ENCODE measurements around the gene MFSD1.
"Not testable (repeated sequence)": the region's sequence is repeated elsewhere in the genome, so short reads cannot be mapped to it uniquely, and the experiment has no call there.

The MFSD1 gene

DNA sequence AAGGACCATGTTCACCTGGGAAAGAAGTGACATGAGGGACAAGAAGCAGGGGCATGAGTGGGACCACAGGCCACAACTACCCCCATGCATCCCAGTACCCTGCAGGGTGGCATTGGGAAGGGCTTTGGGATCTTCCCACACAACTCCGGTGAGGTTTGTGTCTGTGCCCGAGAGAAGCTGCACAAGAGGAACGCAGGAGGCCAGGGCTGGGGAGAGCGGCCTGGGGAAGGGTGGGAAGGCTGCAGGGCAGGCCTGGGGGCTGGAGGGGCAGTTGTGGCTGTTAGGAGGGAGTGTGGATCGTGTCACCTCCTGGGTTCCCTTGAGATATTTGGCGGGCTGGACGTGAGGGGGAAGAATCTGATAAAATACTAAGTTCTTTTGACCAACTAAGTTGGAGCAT, 25.3 kb upstream of the MFSD1 start:
- DNase-seq (ENCODE audit: low read depth in 2 of 2), result no peak

DNA sequence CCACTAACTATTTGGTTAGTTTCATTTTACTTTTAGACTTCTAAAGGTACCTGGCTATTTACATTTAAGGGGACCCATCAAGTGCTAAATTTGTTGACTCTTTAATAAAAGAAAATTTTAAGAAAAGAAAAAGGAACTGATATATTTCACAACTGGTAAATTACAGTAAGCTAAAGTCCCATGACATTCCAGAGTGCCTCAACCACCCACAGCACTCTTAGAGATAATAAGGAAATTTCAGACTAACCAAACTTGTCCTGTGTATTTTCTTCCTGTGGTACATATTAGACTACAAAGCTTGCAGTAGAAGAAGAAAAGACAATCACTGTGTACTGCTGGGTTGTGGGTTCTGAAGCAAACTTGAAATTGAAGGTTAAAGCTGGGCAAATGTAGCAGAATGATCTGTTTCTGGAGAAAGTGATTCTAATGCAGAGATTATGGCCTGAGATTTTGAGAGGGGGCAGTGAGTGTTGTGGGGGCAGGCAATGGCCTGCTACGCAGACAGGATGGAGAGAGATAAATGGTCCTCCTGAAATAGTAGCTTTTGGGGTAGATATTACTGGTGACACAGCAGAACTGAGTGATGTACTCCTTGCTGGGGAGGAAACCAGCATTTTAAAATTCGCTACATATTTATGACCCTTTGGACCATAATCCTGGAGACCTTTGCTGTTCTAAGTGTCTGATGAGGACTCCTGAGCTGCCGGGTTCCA, 24.5 kb upstream of the MFSD1 start:
- DNase-seq (ENCODE audit: low read depth in 2 of 2), result no peak

DNA sequence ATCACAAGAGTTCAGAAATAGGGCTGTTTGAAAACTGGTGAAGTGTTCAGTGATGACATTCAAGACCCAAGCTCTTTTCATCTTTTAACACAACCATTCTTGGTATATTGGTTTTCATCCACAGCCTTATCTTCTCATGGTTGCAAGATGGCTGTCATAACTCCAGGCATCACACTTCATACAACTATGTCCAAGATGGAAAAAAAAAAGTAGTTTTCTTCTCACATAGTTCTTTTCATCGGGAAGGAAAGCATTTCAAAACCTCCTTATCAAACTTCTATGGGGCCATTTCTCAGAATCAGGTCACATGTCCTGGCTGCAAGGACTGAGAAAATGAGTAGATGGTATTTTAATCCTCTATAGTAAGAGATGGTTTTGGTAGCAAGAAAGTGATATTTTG, 21.1 kb upstream of the MFSD1 start:
- DNase-seq (ENCODE audit: low read depth in 2 of 2), result no peak

DNA sequence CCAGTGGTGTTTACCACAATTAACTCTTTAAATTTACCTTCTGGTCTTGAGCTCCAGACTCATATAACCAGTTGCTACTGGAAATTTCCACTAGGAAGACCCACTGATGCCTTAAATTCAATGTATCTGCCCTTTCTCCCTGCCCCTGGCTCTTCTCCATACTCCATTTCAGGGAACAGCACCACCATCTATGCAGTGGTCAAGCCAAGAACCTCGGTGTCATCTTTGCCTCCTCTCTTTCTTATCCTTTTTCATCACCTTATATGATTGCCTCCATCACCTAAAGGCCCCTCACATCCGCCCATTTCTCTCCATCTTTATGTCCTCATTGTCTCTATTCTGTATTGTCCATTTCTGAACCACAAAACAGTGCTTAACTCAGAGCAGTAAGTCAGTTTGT, 20.7 kb upstream of the MFSD1 start:
- DNase-seq (ENCODE audit: low read depth in 2 of 2), result no peak

DNA sequence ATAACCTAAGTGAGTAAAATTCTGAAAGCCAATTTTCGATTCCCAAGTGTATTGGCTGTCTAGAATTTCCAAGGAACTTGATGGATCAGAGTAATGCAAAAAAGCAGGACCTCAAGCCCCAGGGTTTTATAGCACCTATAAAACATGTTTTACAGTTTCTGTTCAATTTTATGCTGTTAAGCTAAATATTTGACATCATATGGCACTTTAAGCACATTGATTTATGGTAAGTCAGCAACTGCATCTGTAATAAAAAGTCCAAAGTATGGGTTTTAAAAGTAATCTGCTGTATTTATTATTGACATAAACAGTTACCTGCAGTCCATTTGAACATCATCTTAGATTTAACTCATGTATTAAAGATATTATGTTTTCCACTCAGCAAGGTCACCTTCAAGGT, 20.0 kb upstream of the MFSD1 start:
- DNase-seq (ENCODE audit: low read depth in 2 of 2), result no peak

DNA sequence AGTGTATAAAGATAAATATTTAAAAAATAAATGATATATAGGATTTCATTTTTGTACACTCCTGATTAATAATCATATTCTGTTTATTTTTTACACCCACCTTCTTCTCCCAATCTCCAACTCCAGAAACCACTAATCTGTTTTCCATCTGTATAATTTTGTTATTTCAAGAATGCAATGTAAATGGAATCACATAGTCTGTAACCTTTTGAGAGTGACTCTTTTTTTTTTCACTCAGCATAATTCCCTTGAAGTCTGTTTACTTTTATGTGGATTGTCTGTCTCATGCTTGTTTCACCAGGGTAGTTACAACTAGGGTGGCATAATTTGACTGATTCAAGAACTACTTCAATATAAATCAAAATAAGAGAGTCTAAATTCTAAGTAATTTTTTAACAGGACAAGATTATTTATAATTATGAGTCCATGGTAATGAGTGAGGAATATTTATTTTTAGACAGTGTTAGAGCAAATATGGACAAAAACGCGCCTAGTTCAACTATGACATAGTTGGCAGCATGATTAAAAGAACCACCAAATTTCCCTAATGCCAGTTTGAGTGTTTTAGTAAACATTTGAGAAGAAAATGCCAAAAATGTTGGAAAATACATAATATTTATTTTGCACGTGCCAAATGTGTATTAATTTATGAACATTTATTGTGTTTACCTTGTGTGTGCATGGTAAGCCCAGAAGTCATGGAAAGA, 19.4 kb upstream of the MFSD1 start:
- DNase-seq (ENCODE audit: low read depth in 2 of 2), result no peak

DNA sequence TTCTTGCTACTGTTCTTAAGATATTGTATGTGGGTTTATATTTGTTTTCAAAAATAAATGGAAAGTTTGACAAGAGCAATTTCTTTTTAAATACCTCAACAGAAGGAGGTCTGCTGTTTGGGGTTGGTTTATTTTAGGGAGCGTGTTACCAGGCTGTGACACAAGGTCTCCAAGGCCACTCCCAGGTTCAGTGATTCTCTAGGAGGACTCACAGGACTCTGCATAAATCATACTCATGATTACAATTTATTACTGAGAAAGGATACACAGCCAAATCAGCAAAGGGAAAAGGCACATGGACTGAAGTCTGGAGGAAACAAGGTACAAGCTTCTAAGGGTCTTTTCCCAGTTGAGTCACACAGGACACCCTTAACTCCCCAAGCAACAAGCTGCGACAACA, 18.8 kb upstream of the MFSD1 start:
- DNase-seq (ENCODE audit: low read depth in 2 of 2), result no peak

DNA sequence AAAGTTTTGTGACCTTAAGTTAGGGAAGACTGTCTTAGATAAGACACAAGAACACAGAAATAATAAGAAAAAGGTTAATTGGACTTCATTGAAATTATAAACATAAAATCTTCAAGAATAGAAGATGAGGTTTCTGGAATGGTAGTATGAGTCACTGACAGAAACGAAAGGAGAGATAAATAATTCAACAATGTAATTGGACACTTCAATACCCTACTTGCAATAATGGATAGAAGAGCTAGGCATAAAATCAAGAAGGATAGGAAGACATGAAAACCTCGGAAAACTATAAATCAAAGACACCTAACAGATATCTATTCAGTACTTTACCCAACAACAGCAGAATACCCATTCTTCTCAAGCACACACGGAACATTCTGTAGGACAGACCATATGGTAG, 15.9 kb upstream of the MFSD1 start:
- no peak for DNase-seq (ENCODE audit: low read depth in 2 of 2)

DNA sequence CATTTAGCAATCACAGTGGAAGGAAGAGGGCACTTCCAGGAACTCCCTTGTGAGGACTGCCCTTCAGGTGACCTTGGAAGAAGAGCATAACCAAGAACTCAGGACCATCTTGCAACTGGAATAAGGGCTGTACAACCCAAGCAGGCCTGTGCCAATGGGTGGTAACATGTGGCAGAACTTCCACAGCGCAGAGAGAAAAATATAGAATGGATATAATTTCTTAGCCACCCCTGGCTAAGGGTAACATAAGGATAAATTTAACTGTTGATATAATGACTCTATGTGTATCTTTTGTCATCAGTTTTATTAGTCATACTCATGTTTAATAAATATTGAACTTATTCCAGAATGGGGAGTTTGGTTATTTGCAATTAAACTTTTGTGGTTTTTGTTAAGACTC, 13.4 kb upstream of the MFSD1 start:
- DNase-seq (ENCODE audit: low read depth in 2 of 2), result no peak

DNA sequence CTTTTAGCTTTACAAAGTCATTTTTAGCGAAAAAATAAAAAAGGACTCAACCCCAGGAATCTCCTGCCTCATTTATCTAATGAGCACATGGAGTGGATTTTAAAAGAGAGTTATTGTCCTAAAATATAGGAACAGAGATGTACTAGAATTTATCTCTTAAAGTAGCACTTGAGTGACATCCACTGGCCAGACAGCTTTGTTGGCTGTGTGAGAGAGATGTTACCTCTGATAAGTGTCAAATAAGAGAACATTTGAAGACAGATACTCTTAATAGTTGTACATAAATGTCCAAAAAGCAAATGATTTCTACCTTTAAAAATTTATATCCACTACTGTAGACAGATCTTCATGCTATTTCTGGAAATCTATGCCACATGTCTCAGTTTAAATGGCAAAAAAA, 12.3 kb upstream of the MFSD1 start:
- DNase-seq (ENCODE audit: low read depth in 2 of 2), result no peak

DNA sequence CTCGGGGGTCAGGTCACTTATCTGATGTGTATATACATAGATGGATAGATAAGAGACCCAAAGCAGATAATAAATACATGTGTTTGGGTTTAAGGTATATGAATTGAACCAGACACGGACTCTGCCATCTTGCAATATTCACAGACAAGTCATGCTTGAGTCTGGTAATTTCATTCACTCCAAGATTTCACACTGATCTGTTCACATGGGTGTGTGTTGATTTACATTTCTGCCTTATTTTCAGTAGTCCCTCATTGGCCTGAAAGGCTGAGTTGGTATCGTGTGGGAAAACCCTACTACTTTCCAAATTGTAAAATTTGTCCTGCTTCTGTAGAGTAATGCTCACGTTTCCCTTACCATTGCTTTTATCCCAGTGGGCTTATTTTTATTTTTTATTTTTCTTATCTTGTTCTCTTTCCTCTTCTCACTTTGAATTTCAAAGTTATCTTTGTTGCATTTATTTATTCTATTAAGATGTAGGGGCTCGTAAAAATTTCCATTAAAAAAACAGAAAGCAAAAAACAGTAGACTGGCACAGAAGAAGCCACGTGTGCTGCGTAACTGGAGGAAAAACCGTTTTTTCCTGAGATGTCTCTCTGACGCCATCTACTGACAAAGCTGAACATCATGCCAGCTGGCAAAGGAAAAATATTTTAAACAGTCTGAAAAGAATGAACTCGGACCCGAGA, 10.8 kb upstream of the MFSD1 start:
- peak in 1 of 2 donors; percentile 8 for DNase-seq (ENCODE audit: low read depth in 2 of 2)

DNA sequence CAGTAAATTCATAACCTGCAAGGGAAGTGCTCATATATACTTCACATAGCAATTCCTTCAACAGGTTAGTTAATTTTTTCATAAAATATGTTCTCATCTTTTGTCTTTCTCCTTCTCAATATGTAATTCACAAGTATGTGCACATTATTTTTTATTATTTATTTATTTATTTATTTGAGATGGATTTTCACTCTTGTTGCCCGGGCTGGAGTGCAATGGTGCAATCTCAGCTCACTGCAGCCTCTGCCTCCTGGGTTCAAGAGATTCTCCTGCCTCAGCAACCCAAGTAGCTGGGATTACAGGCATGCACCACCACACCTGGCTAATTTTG, 10.3 kb upstream of the MFSD1 start:
- not testable (repeated sequence) for DNase-seq (ENCODE audit: low read depth in 2 of 2)

DNA sequence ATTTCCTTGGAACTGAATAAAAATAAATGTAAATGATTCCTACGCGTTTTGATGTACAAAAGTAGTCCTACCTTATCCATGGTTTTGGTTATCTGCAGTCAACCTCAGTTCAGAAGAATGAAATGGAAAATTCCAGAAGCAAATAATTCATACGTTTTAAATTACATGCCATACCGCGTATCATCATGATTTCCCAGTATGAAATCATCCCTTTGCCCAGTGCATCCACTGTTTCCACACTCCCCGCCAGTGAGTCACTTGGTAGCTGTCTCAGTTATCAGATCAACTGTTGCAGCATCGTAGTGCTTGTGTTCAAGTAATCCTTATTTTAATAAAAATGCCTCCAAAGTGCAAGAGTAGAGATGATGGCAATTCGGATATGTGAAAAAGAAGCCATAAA, 9.1 kb upstream of the MFSD1 start:
- no peak for DNase-seq (ENCODE audit: low read depth in 2 of 2)

DNA sequence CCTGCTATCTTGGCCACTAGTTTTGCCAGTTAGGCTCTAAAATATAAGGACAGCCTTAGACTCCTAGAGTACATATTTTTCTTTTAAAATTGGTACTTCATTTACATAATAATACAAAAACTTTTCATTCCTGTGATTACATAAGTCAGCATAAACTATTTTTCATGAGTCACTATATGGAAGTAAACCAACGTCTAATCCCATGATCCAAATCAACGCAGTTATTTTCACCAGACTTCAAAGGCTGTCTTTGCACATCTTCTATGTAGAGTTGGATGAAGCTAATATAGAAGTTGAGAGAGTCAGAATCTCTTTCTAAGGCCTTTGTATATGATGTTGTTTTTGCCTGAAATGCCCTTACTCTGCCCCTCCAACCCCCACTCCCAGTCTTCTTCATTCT, 7.6 kb upstream of the MFSD1 start:
- DNase-seq (ENCODE audit: low read depth in 2 of 2), result no peak

DNA sequence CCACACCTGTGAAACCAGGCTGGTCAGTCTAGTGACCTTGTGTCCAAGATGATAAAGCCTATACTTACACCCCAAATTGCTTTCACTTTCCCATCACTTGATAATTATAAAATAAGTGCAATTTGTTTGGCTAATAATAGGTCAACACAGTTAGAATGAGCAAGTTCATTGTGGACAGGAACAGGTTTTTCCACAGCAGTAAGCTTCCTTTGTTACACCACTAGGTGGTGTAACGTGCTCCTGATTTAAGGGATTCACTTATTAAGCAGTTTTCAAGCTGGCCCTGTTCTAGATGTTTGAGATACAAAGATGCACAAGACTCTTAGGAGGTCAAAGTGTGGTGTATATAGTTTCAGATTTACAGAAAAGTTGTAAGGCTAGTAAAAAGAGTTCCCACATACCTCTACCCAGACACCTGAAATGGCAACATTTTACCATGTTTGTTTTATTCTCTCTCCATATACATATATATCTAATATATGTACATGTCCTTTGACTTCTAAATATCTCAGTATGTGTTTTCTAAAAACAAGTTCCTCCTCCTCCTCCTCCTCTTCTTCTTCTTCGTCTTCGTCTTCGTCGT, 6.8 kb upstream of the MFSD1 start:
- no peak for DNase-seq (ENCODE audit: low read depth in 2 of 2)

DNA sequence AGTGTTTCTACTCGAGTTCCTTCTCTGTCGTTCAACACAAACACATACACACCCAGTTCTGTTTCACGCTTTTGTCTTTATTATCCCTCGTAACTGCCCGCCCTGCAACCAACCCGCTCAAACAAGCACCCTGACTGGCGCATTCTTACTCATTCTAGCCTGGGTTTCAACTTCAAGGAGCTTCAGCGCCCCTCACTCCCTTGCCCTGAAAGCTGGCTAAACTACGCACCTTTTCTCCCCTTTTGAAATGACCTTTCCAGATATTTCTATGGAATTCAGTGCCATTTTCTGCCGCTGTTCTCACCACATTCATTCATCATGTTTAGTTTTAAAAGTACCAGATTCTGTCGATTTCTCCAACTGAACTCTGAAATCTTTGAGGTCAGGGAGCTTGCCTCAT, 653 bp upstream of the MFSD1 start:
- no peak for DNase-seq (ENCODE audit: low read depth in 2 of 2)

DNA sequence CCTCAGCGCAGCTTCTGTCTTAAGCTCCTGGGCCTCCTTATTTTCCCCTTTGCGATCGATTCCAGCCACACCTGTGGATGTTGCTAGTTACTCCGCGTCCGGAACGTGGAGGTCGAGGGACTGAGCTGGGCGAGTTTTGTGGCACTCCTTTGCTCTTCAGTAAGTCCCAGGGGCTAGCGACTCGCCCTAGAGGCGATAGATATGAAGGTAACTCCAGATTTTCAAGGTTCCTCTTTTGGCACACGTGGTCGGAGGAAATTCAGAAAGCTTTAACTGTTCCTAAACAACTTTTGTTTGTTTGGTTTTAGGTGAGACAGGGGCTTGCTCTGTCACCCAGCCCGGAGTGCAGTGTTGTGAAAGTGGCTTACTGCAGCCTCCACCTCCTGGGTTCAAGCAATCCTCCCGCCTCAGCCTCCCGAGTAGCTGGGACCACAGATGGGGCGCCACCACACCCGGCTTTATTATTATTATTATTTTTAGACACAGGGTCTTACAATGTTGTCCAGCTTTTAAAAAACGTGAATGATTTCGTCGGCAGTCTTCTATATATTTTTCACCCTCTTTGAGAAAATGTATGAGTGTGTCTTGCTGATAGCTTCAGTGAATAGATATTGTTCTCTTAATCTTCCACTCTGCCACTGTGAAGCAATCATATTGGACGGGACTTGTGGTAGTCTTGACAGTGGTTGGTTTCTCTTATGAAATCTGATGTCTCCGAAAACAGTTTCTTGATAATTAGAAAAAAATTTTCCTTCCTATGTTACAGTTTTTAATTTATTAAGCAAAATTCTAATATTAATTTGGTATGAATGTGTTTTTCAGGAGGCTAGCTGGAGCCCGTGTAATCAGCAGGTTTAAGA, 785 bp downstream of the MFSD1 start:
- DNase-seq (ENCODE audit: low read depth in 2 of 2), result no peak

DNA sequence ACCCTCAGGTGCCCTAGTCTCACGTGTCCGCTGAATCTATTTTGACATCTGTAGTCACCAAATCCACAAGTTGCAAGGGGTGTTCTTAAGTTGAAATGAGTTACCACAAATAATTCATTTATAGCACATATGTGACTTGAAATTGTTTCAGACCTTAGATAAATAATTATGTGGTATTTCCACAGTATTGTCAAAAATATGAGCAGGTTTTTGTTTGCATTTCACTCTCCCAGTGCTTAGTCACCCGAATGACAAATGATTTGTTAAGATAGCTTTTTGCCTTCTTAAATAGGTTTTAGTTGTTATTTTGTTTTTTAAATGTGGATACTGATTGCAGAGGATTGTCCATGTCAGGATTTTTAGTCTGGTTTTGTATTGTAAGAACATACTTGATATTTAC, 2.6 kb downstream of the MFSD1 start:
- DNase-seq (ENCODE audit: low read depth in 2 of 2), result no peak

DNA sequence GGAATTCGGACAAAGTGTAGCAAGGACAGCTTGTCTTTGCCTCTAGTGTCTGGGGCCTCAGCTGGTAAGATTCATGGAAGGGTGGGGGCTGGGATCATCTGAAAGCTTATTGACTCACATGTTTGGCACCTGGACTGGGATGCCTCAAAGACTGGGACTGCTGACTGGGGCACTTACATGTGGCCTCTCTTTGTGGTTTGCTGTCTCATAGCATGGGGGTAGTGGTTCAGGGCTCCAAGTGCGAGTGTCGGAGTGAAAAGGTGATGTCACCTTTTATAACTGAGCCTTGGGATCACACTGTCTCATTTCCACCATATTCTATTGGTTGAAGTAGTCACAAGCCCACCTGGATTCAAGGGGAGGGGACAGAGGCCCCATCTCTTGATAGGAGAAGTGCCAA, 6.8 kb downstream of the MFSD1 start:
- DNase-seq (ENCODE audit: low read depth in 2 of 2), result peak in 1 of 2 donors; percentile 3

DNA sequence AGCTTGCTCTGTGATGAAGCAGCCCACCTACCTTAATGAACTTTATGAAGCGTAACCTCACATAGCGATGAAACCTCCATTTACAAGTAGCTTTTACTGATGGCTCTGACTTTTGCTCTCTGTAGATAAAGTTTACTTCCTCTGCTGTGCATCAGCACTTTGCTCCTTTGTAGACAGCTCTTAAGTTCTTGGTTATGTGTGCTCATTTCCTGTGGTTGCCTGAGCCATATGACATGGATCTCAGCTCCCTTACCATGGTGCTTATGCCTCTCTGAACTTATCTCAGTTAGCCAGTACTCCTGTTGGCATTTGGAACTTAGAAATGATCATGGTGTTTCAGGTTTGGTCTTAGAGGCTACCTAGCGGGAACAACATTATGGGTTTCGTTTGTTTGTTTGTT, 7.8 kb downstream of the MFSD1 start:
- DNase-seq (ENCODE audit: low read depth in 2 of 2), result no peak

DNA sequence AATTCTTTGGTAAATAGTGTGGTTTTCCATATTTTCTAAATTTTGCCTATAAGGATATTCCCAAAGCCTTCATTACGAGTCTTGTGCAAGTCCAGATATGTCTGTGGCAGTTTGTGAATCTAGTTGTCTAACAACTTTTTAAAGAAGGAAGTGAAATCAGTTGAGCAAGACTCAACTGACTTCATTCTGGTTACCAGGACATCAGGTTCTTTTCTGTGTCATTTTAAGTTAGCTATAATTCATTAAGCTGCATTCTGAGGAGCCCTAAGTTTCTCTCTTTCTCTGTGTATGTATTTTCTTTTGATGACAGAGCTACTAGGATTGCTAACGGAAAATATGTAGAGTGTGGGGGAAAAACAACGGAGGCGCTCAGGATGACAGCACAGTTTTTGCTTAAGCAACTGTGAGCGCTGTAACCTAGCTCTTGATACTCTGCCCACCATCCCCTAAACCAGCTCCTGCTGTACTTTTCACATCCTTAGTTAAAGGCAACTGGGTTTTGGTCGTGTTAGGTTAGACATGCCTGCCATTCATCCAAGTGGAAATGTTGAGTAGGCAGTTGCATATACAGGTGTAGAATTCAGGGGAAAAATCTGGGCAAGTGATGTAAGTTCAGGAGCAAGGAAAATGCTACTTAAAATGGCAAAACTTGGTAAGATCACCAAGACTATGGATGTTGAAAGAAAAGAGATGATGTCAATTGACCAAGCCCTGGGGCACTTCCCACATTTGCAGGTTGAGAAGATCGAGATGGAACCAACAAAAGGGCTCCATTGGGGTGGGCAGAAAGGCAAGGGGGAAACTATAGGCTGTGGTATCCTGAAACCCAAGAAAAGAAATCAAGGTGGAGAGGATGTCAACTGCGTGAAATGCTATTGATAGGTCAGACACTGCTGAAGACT, 9.2 kb downstream of the MFSD1 start:
- no peak for DNase-seq (ENCODE audit: low read depth in 2 of 2)

All from stimulated activated CD4-positive, alpha-beta T cell treated with anti-CD3 and anti-CD28 coated beads, Interleukin-4, amount 100 ng/mL, for 48 hours (primary cell).